ENCODE measurements around the gene TXNRD2. TPM values are rescaled to one million over a fixed set of nuclear protein-coding genes. Genes with fewer than 3 reads are reported as not detected.
A peak's percentile ranks its signal among the peaks of the same experiment; 100 is the strongest.

The TXNRD2 gene
- total and polyA plus RNA-seq, 8 donors, result 9.6 to 41.6 (median 14.8) TPM

- H3K4me1 ChIP-seq, result peaks cover 0 to 7% (median 5%) of the 10 kb centered on the region in 3 donors
- H3K9me3 ChIP-seq, result no peaks in the 10 kb centered on the region
- H3K27ac ChIP-seq, result no peak overlapping the region
- H3K27me3 ChIP-seq, result no peaks in the 10 kb centered on the region
- H3K4me3 ChIP-seq, result no peak overlapping the region
- intact Hi-C loops (cut with DNase I), result no loop called here
- peak in 1 of 6 donors; percentile 14 for DNase-seq
- no peaks in the 10 kb centered on the region for H3K36me3 ChIP-seq
- no peak for FAIRE-seq
- no peak for TF ChIP-seq CTCF (IDR thresholded peaks at IDR 0.05)
- WGBS, 2 donors, result 81 to 90% methylated on average over 3 of the region's 3 CpGs
- ATAC-seq, result no peak
Measured at GRCh38 chr22:19989725-19990067, 48.1 kb upstream of the TXNRD2 start.

- ATAC-seq (no peak), DNase-seq (peak in 2 of 6 donors; percentile 30 to 53), FAIRE-seq (no peak)
- no peaks in the 10 kb centered on the region for H3K27me3 ChIP-seq
- intact Hi-C loops (cut with DNase I), result no loop called here
- H3K36me3 ChIP-seq, result no peaks in the 10 kb centered on the region
- no peaks in the 10 kb centered on the region for H3K9me3 ChIP-seq
- H3K4me3 ChIP-seq, result no peak overlapping the region
- 83 to 87% methylated on average over 18 of the region's 18 CpGs for WGBS, 2 donors
- no peak for TF ChIP-seq CTCF (IDR thresholded peaks at IDR 0.05)
- no peak overlapping the region for H3K27ac ChIP-seq
- peaks cover 0 to 7% (median 5%) of the 10 kb centered on the region in 3 donors for H3K4me1 ChIP-seq
Measured at GRCh38 chr22:19988965-19989724, 47.5 kb upstream of the TXNRD2 start.

GRCh38 chr22:19988331-19988808, 46.8 kb upstream of the TXNRD2 start:
- TF ChIP-seq CTCF (IDR thresholded peaks at IDR 0.05), result no peak
- 91 to 93% methylated on average over 9 of the region's 9 CpGs for WGBS, 2 donors
- no peak overlapping the region for H3K4me3 ChIP-seq
- H3K36me3 ChIP-seq, result no peaks in the 10 kb centered on the region
- intact Hi-C loops (cut with DNase I), result no loop called here
- no peak for ATAC-seq
- no peaks in the 10 kb centered on the region for H3K27me3 ChIP-seq
- peak in 2 of 6 donors; percentile 25 to 60 for DNase-seq
- no peak overlapping the region for H3K27ac ChIP-seq
- FAIRE-seq, result no peak
- peaks cover 0 to 7% (median 5%) of the 10 kb centered on the region in 3 donors for H3K4me1 ChIP-seq
- H3K9me3 ChIP-seq, result no peaks in the 10 kb centered on the region

GRCh38 chr22:19987394-19988306, 46.0 kb upstream of the TXNRD2 start:
- 73 to 80% methylated on average over 19 to 24 of the region's 24 CpGs for WGBS, 2 donors
- Histone ChIP-seq H3K4me3 (peak overlapping the region in 1 of 4 donors; percentile 72), H3K27me3 (no peaks in the 10 kb centered on the region), H3K27ac (no peak overlapping the region), H3K4me1 (peaks cover 0 to 7% (median 5%) of the 10 kb centered on the region in 3 donors), H3K36me3 (no peaks in the 10 kb centered on the region), H3K9me3 (no peaks in the 10 kb centered on the region)
- peak in 1 of 4 donors; percentile 7 for ATAC-seq
- no peak for TF ChIP-seq CTCF (IDR thresholded peaks at IDR 0.05)
- intact Hi-C loops (cut with DNase I), result no loop called here
- DNase-seq, result peak in 2 of 6 donors; percentile 30 to 60
- FAIRE-seq, result no peak
